SJSA1 (cell line): Measurements from ENCODE around the gene GPR179. TPM values are rescaled to one million over a fixed set of nuclear protein-coding genes. Genes with fewer than 3 reads are reported as not detected.

Experiments used
- DNase-seq, 2 experiments: peaks; one replicate each; pipeline ENCODE4 v3.0.0-alpha.2; 2015 to 2020; ENCODE audit warnings: low spot score in 2 of 2, low read depth in 1 of 2
- H3K27ac ChIP-seq: fragments of 250-450 bp; sonication (Bioruptor Pico); 2 replicates; pipeline ENCODE4 v1.5.1; 2020; ENCODE audit warnings: mild to moderate bottlenecking, moderate library complexity
- H3K27me3 ChIP-seq: fragments of 250-450 bp; sonication (Bioruptor Pico); replicated peaks from 2 replicates; pipeline ENCODE4 v1.5.1; 2020; ENCODE audit warnings: mild to moderate bottlenecking, moderate library complexity
- H3K36me3 ChIP-seq: fragments of 250-450 bp; sonication (Bioruptor Pico); 2 replicates; pipeline ENCODE4 v1.5.1; 2020; ENCODE audit warnings: mild to moderate bottlenecking
- H3K4me1 ChIP-seq: fragments of 250-450 bp; sonication (Bioruptor Pico); replicated peaks from 2 replicates; pipeline ENCODE4 v1.6.1; 2021; ENCODE audit warnings: mild to moderate bottlenecking
- H3K4me3 ChIP-seq: fragments of 250-450 bp; sonication (Bioruptor Pico); 2 replicates; pipeline ENCODE4 v1.5.1; 2020; ENCODE audit warnings: mild to moderate bottlenecking
- H3K9me3 ChIP-seq: fragments of 250-450 bp; sonication (Bioruptor Pico); replicated peaks from 2 replicates; pipeline ENCODE4 v1.5.1; 2020; ENCODE audit warnings: mild to moderate bottlenecking
- total RNA-seq: library from RNA; depleted of rRNA; stranded (reverse); fragments of >200 nt; shearing (Covaris generic); gene quantifications from 2 replicates; pipeline ENCODE4 v1.2.3, GENCODE V29; 2014

Gene GPR179
- total RNA-seq, 1 experiment from 2014 or later, result 0.05 TPM

- Histone ChIP-seq H3K4me1 (no peaks in the 10 kb centered on the region), H3K4me3 (no peak overlapping the region), H3K36me3 (no peaks in the 10 kb centered on the region), H3K9me3 (no peaks in the 10 kb centered on the region), H3K27me3 (0 out of 2 replicates have a peak, but pooled peaks cover 5% of the 10 kb centered on the region), H3K27ac (no peak overlapping the region)
- no peak for DNase-seq
Measured at GRCh38 chr17:38334480-38335364, 9.0 kb downstream of the GPR179 start.

DNA sequence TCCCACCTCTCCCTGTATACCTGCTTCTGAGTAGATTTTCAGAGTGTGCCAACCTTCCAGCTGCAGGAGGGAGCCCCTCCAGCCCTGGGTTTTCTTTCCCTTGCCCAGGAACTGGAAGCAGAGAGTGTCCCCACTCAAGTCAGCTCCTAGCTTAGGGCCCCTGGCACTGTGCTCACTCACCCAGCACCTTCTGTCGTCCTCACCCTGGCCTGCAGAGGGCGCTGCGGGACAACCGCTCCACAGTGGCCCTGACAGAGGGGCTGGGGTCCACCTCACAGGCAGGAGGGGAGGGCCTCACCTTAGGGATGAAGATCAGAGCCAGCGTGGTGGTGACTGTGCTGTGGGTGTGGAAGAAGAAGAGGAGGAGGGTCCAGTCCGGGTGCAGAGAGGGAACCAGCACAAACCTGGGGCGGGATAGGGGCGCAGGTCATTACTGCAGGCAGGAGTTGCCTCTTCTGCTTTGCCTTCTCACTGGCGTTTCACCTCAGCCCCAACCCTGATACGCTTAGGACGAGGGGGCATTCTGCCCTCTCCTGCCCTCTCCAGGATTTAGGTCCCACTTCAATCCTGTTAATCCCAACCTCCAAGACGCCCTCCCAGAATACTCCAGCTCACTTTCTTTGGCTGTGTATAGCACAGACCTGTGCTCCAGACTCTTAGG lies 10.0 kb downstream of the GPR179 start:
- no peak overlapping the region for H3K4me3 ChIP-seq
- 0 out of 2 replicates have a peak, but pooled peaks cover 5% of the 10 kb centered on the region for H3K27me3 ChIP-seq
- H3K27ac ChIP-seq, result no peak overlapping the region
- H3K9me3 ChIP-seq, result no peaks in the 10 kb centered on the region
- no peaks in the 10 kb centered on the region for H3K36me3 ChIP-seq
- no peaks in the 10 kb centered on the region for H3K4me1 ChIP-seq
- no peak for DNase-seq

- no peak overlapping the region for H3K4me3 ChIP-seq
Measured at GRCh38 chr17:38332735-38333134, 11.0 kb downstream of the GPR179 start.

GRCh38 chr17:38330941-38331411 lies 12.8 kb downstream of the GPR179 start:
- DNase-seq, result no peak
- H3K27ac ChIP-seq, result no peak overlapping the region
- H3K27me3 ChIP-seq, result 0 out of 2 replicates have a peak, but pooled peaks cover 5% of the 10 kb centered on the region
- H3K4me1 ChIP-seq, result no peaks in the 10 kb centered on the region
- no peak overlapping the region for H3K4me3 ChIP-seq
- H3K9me3 ChIP-seq, result no peaks in the 10 kb centered on the region
- H3K36me3 ChIP-seq, result no peaks in the 10 kb centered on the region

More at GRCh38 chr17:38332735-38333134, 11.0 kb downstream of the GPR179 start:
- no peak overlapping the region for H3K27ac ChIP-seq
- 0 out of 2 replicates have a peak, but pooled peaks cover 5% of the 10 kb centered on the region for H3K27me3 ChIP-seq
- DNase-seq, result no peak
- H3K4me1 ChIP-seq, result no peaks in the 10 kb centered on the region
- H3K9me3 ChIP-seq, result no peaks in the 10 kb centered on the region
- no peaks in the 10 kb centered on the region for H3K36me3 ChIP-seq

DNA sequence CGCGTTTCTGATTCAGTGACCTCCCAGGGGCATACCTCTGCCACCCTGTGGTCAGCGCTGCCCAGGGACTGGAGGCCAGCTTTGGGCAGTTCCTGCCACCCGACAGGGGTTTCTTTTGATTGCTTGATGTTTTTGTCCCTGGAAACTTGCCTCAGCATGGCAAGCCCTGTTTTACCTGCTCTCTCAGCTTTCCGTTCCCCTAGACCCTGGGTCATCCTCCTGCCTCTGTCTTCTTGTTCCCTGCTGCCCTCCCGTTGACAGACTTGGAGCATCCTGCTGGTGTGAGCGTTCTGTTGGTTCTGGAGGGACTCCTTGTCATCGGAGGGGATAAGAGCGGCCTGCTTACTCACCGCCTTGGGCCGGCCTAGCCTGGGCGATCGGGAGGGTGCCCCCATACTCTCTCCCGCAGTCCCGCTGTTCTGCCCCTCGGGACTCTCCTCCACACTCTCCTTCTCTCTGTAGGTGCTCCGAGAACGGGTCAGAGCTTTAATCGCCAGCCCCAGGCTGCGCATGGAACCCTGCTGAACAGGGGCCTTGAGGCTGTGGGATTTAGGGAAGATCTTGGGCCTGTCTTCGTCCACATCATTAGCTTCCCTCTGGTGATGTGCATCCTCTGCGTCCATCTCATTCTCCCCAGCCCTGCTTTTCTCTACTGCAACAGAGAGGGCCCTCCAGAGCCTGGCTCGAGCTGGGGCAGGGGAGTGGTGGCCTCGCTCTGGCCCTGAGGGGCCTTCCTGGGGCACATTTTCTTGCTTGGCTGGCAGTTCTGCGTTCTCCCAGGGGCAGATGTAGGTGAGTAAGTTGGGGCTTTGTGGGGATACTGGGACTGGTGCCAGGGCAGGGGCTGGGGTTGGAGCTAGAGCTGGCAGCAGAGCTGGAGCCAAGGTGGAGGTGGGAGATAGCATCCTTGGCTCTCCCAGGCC lies 13.7 kb downstream of the GPR179 start:
- H3K4me1 ChIP-seq, result no peaks in the 10 kb centered on the region
- DNase-seq, result no peak
- H3K27me3 ChIP-seq, result 0 out of 2 replicates have a peak, but pooled peaks cover 5% of the 10 kb centered on the region

DNA sequence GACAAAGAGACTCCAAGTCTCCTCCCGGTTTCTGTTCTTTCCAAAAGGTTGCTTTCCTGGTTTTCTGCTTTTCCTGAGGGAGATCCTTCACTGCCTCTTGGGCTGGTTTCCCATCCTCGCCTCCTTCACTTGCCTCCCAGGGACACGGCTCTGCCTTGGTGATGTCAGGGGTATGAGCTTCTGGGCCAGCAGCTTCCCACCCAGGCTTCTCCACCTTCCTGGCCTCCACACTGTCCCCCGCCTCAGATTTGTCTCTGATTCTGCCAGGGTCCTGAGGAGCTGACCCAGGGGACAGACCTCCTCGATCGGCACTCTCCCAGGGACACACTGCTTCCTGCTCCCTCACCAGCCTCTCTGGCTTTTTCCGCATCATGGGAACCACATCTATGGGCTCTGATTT lies 14.5 kb downstream of the GPR179 start:
- H3K27ac ChIP-seq, result no peak overlapping the region
- no peaks in the 10 kb centered on the region for H3K4me1 ChIP-seq
- 0 out of 2 replicates have a peak, but pooled peaks cover 5% of the 10 kb centered on the region for H3K27me3 ChIP-seq
- no peak for DNase-seq
- no peaks in the 10 kb centered on the region for H3K36me3 ChIP-seq
- no peaks in the 10 kb centered on the region for H3K9me3 ChIP-seq
- H3K4me3 ChIP-seq, result no peak overlapping the region

More for the DNA sequence above, 13.7 kb downstream of the GPR179 start:
- H3K9me3 ChIP-seq, result no peaks in the 10 kb centered on the region
- H3K4me3 ChIP-seq, result no peak overlapping the region
- H3K36me3 ChIP-seq, result no peaks in the 10 kb centered on the region
- no peak overlapping the region for H3K27ac ChIP-seq

- 0 out of 2 replicates have a peak, but pooled peaks cover 5% of the 10 kb centered on the region for H3K27me3 ChIP-seq
- H3K36me3 ChIP-seq, result no peaks in the 10 kb centered on the region
- H3K9me3 ChIP-seq, result no peaks in the 10 kb centered on the region
- DNase-seq, result no peak
- H3K4me1 ChIP-seq, result no peaks in the 10 kb centered on the region
- no peak overlapping the region for H3K27ac ChIP-seq
- no peak overlapping the region for H3K4me3 ChIP-seq
Measured at GRCh38 chr17:38328620-38329019, 15.1 kb downstream of the GPR179 start.

DNA sequence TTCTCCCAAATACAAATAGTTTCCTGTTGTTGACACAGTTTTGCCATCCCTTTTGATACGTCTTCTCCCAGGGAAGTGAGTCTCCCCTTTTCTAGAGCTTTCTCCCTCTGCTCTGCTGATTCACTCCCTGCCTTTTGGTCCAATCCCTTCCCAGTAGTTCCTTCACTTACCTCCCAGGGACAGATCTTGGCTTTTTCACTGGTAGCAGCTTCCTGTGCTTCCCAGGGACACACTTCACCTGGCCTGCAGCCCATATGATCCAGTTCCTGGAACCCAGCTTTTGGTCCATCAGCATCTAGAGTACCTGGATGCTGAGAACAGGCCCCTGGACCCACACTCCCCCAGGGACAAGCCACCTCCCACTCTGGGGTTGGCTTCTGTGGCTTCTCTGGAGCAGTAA lies 15.8 kb downstream of the GPR179 start:
- peaks cover 4% of the 10 kb centered on the region; the same call in 1 of the 2 replicates for H3K36me3 ChIP-seq
- H3K27ac ChIP-seq, result no peak overlapping the region
- no peak for DNase-seq
- 0 out of 2 replicates have a peak, but pooled peaks cover 5% of the 10 kb centered on the region for H3K27me3 ChIP-seq
- H3K4me3 ChIP-seq, result no peak overlapping the region
- no peaks in the 10 kb centered on the region for H3K9me3 ChIP-seq
- no peaks in the 10 kb centered on the region for H3K4me1 ChIP-seq

DNA sequence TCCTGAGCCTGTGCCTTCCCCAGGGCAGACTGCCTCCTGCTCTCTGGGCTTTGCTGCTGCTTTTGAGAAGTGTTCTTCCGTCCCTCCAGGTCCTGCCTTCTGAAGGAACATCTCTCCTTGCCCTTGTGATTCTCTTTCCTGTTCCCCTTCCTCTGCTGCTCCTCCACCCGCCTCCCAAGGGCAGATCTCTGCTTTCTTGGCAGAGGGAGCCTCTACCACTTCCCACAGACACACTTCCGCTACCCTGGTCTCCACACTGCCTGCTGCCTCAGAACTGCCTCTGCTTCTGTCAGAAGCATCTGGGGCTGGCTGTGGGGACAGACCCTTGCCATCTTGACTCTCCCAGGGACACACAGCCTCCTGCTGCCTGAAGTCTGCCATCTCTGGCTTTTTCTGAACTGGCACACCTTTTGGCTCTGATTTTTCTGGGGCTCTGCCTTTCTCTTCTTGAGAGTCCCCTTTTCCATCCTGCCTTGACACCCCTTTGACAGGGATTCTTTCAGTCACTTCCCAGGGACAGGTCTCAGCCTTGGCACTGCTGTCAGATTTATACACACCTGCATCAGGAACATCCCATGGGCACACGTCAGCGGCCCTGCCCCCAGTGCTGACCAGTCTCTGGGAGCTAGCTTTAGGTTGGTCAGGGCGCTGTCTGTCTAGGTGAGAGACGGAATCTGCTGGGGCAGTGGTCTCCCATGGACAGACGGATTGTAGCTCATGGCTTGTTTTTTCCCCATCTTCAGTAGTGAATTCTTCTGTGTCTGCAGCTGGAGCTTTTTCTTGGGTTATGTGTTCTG lies 16.6 kb downstream of the GPR179 start:
- DNase-seq, result no peak
- H3K4me1 ChIP-seq, result no peaks in the 10 kb centered on the region

GRCh38 chr17:38325221-38325851 lies 18.4 kb downstream of the GPR179 start:
- H3K9me3 ChIP-seq, result no peaks in the 10 kb centered on the region
- H3K36me3 ChIP-seq, result peaks cover 14% of the 10 kb centered on the region
- no peaks in the 10 kb centered on the region for H3K4me1 ChIP-seq
- H3K4me3 ChIP-seq, result no peak overlapping the region
- H3K27me3 ChIP-seq, result no peaks in the 10 kb centered on the region
- no peak overlapping the region for H3K27ac ChIP-seq
- no peak for DNase-seq

More for the DNA sequence above, 16.6 kb downstream of the GPR179 start:
- H3K27ac ChIP-seq, result no peak overlapping the region
- 0 out of 2 replicates have a peak, but pooled peaks cover 3% of the 10 kb centered on the region for H3K27me3 ChIP-seq
- H3K9me3 ChIP-seq, result no peaks in the 10 kb centered on the region
- H3K4me3 ChIP-seq, result no peak overlapping the region
- H3K36me3 ChIP-seq, result peaks cover 10% of the 10 kb centered on the region; the same call in 1 of the 2 replicates

DNA sequence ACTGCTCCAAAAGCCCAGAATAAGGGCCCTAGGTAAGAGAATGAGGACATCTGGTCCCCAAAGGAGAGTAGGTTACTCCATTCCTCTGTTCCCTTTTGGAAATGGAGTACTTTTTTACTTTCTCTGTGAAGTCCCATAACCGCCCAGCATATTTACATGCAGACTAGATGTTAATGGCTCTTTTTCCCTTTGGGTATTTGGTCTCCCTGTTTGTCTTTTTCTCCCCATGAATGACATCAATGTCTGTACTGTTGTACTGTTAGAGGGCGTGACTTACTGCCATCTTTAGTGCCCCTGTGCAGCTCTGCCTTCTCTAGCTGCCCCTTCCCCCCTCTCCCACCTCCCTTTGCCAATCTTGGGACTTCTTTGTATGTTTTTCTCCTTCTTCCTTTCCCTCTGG lies 19.0 kb downstream of the GPR179 start:
- Histone ChIP-seq H3K36me3 (peaks cover 18% of the 10 kb centered on the region), H3K27ac (no peak overlapping the region), H3K9me3 (no peaks in the 10 kb centered on the region), H3K4me1 (no peaks in the 10 kb centered on the region), H3K27me3 (no peaks in the 10 kb centered on the region), H3K4me3 (no peak overlapping the region)
- no peak for DNase-seq

DNA sequence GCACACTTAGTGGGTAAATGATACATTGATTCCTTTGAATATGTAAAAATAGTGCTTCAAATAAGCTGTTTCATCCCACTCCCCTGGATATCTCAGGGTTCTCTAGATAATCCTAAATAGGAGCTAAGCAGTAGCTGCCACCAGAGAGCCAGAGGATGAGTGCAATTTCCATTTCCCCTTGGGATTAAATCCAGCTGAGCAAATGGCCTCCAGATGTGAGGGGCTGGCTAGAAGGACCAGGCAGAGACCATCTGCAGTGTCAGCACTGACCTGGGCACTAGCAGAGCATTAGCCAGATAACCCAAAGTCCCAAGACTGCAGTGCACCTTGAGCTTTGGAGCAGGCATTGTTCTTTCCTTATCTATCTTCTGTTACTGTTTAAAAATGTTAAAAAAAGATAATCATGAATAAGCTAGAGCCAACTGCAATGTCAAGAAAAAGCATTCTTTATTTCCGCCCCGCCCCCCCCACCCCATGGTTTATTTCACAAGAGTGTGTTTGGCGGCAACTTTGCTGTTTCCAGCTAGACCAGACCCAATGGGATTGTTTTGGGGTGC lies 19.5 kb downstream of the GPR179 start:
- no peaks in the 10 kb centered on the region for H3K4me1 ChIP-seq
- H3K4me3 ChIP-seq, result no peak overlapping the region
- no peaks in the 10 kb centered on the region for H3K9me3 ChIP-seq
- no peak for DNase-seq
- no peak overlapping the region for H3K27ac ChIP-seq
- H3K36me3 ChIP-seq, result peaks cover 24% of the 10 kb centered on the region
- no peaks in the 10 kb centered on the region for H3K27me3 ChIP-seq
